Measurements from ENCODE around the gene GUSB.
"Not testable (repeated sequence)": the region's sequence is repeated elsewhere in the genome, so short reads cannot be mapped to it uniquely, and the experiment has no call there.

GUSB gene

DNA sequence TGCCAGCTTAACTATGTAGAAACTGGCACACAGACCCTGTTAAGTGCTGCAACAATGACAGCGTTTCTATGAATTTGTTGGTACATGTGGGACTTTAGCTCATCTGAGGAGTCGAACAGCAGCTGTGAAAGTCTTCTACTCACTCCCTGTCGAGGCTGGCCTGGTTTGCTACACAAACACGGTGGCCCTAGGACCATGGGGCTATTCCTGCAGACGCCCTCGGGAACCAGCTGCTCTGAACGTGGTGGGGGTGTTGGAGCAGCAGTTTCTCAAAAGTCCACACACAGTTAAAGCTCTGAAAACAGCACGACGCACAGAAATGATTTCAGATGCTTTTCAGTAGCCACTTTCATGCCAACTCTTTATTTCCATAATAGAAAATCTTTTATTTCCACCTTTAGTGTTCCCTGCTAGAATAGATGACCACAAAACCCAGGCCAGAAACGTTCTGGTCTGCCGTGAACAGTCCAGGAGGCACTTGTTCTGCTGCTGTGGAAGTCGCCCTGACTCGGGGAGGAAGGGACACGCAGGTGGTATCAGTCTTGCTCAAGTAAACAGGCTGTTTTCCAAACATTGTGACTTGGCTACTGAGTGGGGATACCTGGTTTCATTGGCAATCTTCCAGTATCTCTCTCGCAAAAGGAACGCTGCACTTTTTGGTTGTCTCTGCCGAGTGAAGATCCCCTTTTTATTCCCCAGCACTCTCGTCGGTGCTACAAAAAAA lies 21.5 kb downstream of the GUSB start:
- TF ChIP-seq, protein P1, sequence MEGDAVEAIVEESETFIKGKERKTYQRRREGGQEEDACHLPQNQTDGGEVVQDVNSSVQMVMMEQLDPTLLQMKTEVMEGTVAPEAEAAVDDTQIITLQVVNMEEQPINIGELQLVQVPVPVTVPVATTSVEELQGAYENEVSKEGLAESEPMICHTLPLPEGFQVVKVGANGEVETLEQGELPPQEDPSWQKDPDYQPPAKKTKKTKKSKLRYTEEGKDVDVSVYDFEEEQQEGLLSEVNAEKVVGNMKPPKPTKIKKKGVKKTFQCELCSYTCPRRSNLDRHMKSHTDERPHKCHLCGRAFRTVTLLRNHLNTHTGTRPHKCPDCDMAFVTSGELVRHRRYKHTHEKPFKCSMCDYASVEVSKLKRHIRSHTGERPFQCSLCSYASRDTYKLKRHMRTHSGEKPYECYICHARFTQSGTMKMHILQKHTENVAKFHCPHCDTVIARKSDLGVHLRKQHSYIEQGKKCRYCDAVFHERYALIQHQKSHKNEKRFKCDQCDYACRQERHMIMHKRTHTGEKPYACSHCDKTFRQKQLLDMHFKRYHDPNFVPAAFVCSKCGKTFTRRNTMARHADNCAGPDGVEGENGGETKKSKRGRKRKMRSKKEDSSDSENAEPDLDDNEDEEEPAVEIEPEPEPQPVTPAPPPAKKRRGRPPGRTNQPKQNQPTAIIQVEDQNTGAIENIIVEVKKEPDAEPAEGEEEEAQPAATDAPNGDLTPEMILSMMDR (IDR thresholded peaks at IDR 0.05; ENCODE audit: control insufficient read depth, insufficient read depth, low read depth, low read length, missing control alignments), result no peak
- H3K4me3 ChIP-seq (ENCODE audit: control insufficient read depth, low read depth, low read length), result no peak overlapping the region
- DNase-seq (ENCODE audit: low read depth), result no peak

DNA sequence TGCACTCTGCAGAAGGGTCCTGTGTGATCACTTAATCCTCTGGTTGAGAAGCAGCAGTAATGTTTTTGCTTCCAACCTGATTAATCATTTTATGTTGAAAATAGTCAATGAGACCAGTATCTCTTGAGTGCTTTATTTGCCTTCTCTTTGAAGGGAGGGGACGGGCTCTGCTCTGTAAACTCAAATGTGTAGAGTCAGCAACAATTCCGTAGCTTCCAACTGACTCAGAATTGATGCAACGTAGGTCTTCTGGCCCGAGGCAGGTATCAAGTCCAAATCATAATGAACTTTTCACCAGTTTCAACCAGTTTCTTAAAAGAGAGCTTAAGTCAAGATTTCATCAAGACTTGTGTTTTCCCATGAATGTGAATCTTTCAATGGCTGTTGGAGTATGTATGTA lies 26.3 kb downstream of the GUSB start:
- H3K4me3 ChIP-seq (ENCODE audit: control insufficient read depth, low read depth, low read length), result no peak overlapping the region
- DNase-seq (ENCODE audit: low read depth), result no peak
- TF ChIP-seq, protein P1 (IDR thresholded peaks at IDR 0.05; ENCODE audit: control insufficient read depth, insufficient read depth, low read depth, low read length, missing control alignments), result no peak

DNA sequence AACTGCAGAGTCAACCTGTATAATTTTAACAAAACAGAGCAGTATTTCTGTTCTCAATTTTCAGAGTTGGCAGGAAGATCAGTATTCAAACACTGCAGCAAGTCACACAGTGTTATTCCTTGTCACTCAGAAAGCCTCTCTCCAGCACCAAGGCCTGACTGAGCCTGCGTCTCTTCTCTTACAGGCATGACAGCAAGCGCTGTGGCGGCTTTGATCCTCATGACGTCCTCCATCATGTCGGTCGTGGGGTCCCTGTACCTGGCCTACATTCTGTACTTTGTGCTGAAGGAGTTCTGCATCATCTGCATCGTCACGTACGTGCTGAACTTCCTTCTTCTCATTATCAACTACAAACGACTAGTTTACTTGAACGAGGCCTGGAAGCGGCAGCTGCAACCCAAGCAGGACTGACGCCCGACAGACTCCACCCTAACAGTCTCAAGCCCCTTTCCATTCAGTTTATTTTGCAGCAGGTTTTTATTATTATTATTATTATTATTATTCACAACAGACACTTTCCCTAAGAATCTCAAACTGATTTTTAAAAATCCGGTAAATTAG lies 28.0 kb downstream of the GUSB start:
- DNase-seq (ENCODE audit: low read depth), result no peak
- TF ChIP-seq, protein P1 (IDR thresholded peaks at IDR 0.05; ENCODE audit: control insufficient read depth, insufficient read depth, low read depth, low read length, missing control alignments), result no peak
- H3K4me3 ChIP-seq (ENCODE audit: control insufficient read depth, low read depth, low read length), result no peak overlapping the region

DNA sequence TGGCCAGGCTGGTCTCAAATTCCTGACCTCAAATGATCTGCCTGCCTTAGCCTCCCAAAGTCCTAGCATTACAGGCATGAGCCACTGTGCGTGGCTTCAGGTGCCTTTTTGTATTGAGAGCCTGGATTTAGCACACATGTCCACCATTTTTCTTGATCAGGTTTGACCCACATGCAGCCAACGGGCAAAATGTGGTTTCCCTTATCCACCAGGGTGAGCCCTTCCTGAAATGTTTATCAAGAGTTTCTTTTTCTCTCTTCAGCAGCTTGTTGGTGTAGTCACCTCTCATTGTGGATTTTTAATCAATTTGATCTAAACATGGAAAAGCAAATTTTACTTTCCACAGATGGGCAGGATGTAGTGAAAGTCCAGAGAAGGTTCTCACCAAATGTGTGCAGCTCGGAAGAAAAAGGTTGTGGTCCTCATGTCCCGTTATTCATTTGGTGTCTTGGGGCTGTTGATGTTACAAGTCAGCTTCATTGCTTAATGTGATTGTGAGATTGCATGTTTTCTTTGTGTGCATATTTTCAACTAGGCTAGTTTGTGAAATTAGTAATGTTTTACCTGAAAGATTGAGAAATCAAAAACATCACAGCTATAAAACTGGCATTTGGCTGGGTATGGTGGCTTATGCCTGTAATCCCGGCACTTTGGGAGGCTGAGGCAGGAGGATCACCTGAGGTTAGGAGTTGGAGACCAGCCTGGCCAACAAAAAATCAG lies 28.9 kb downstream of the GUSB start:
- TF ChIP-seq, protein P1 (IDR thresholded peaks at IDR 0.05; ENCODE audit: control insufficient read depth, insufficient read depth, low read depth, low read length, missing control alignments), result no peak
- DNase-seq (ENCODE audit: low read depth), result no peak
- H3K4me3 ChIP-seq (ENCODE audit: control insufficient read depth, low read depth, low read length), result no peak overlapping the region

DNA sequence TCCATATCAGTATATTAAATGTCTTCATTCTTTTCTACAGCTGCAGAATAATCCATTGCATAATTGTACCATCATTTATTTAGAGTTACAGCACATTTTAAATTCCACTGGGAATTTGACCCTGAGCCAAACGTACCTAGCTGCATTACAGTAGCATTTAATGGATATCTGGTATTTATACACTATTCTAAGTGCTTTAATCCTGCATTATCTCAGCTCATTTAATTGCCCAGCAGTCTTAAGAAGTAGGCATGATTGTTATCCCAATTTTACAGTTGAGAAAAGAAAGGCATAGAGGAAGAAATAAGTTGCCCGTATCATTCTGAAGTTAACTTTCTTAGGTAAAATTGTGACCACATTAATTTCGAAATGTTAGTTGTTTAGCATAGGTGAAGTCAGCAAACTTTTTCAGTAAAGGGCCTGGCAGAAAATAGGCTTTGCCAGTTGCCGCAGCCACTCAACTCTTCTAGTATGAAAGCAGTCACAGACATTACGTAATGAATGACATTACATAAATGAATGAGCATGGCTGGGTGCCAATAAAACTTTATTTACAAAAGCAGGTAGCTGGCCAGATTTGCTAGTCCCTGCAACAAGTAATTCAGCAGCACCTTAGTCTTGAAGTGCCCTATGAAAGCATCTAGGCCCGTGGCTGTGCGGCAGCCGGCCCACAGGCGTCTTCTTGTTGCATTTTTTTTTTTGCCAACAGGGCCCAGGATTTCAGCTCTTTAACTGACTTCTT lies 30.0 kb downstream of the GUSB start:
- no peak for DNase-seq (ENCODE audit: low read depth)
- no peak overlapping the region for H3K4me3 ChIP-seq (ENCODE audit: control insufficient read depth, low read depth, low read length)
- TF ChIP-seq, protein P1 (IDR thresholded peaks at IDR 0.05; ENCODE audit: control insufficient read depth, insufficient read depth, low read depth, low read length, missing control alignments), result no peak

DNA sequence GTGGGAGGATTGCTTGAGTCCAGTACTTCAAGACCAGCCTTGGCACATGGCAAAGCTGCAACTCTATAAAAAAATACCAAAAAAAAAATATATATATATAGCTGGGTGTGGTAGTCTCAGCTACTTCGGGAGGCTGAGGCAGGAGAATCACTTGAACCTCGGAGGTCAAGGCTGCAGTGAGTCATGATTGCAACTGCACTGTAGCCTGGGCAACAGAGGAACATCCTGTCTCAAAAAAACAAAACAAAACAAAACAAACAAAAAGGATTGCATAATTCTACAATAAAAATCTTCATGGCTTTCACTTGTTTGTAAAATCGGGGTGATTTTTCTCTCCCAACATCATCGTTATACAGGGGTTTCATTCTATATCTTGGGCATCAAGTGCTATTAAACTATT lies 35.1 kb downstream of the GUSB start:
- no peak for DNase-seq (ENCODE audit: low read depth)
- TF ChIP-seq, protein P1 (IDR thresholded peaks at IDR 0.05; ENCODE audit: control insufficient read depth, insufficient read depth, low read depth, low read length, missing control alignments), result no peak
- no peak overlapping the region for H3K4me3 ChIP-seq (ENCODE audit: control insufficient read depth, low read depth, low read length)

DNA sequence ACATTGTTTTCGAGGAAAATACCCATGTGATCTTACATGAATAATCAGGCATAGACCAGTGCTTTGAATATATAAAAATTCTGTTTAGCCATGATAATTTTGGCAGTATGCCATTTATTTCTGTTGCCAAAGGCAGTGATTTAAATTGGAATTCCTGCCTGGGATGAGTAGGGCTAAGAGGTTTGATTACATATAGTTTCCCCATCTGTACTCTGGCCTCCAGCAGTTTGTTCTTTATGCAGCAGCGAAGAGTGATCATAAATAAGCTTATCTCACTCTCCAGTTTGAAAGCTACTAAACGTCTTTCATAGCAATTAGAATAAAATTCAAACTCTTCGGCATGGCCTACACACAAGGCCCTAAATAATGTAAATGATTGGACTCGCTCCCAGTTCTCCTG lies 36.2 kb downstream of the GUSB start:
- not testable (repeated sequence) for H3K4me3 ChIP-seq (ENCODE audit: control insufficient read depth, low read depth, low read length); DNase-seq (ENCODE audit: low read depth)
